HG02970 (cell line): Measurements from ENCODE around the gene XIRP1.

ENCODE experiments used
- ATAC-seq: cut with Tn5 transposase; IDR thresholded peaks from one replicate; pipeline ENCODE4 v1.9.1; 2021; ENCODE audit warnings: mild to moderate bottlenecking, moderate library complexity, moderate number of reproducible peaks; ENCODE audit not compliant: unreplicated experiment, low FRiP score

Gene XIRP1

GRCh38 chr3:39147711-39148434 lies 44.5 kb downstream of the XIRP1 start:
- ATAC-seq, result no peak

- no peak for ATAC-seq
These were observed 45.5 kb downstream of the XIRP1 start for GRCh38 chr3:39146611-39147591.

- no peak for ATAC-seq
These were observed 46.3 kb downstream of the XIRP1 start for GRCh38 chr3:39146083-39146501.

GRCh38 chr3:39144748-39145380 lies 47.5 kb downstream of the XIRP1 start:
- no peak for ATAC-seq

GRCh38 chr3:39144095-39144747 lies 48.2 kb downstream of the XIRP1 start:
- no peak for ATAC-seq

GRCh38 chr3:39143051-39143885 lies 49.1 kb downstream of the XIRP1 start:
- ATAC-seq, result no peak

- ATAC-seq, result no peak
These were observed 50.3 kb downstream of the XIRP1 start for GRCh38 chr3:39142067-39142466.

- ATAC-seq, result no peak
These were observed 51.0 kb downstream of the XIRP1 start for GRCh38 chr3:39141171-39141995.

GRCh38 chr3:39140341-39140971 lies 51.9 kb downstream of the XIRP1 start:
- ATAC-seq, result no peak

GRCh38 chr3:39139442-39139841 lies 53.0 kb downstream of the XIRP1 start:
- ATAC-seq, result no peak

- ATAC-seq, result no peak
These were observed 53.5 kb downstream of the XIRP1 start for GRCh38 chr3:39138804-39139415.

GRCh38 chr3:39137991-39138803 lies 54.2 kb downstream of the XIRP1 start:
- no peak for ATAC-seq

- ATAC-seq, result no peak
These were observed 54.9 kb downstream of the XIRP1 start for GRCh38 chr3:39137435-39137936.

GRCh38 chr3:39136533-39137434 lies 55.6 kb downstream of the XIRP1 start:
- ATAC-seq, result no peak

GRCh38 chr3:39135170-39135805 lies 57.1 kb downstream of the XIRP1 start:
- ATAC-seq, result no peak
